Nephron progenitor cell (in vitro differentiated cells): ENCODE data around the gene CARNS1.

ENCODE experiments used
- DNase-seq: peaks from one replicate; pipeline ENCODE4 v3.0.0; 2021
- H3K27ac Mint-ChIP-seq: 2 replicates; pipeline ENCODE4 v1.8.0; 2021; ENCODE audit warnings: mild to moderate bottlenecking, moderate library complexity, mixed read lengths
- H3K27me3 Mint-ChIP-seq: 2 replicates; pipeline ENCODE4 v1.8.0; 2021; ENCODE audit warnings: mild to moderate bottlenecking, low read depth, mixed read lengths; ENCODE audit not compliant: poor library complexity
- H3K36me3 Mint-ChIP-seq: 2 replicates; pipeline ENCODE4 v1.8.0; 2021; ENCODE audit warnings: low read depth, mixed read lengths
- H3K4me1 Mint-ChIP-seq: 2 replicates; pipeline ENCODE4 v1.8.0; 2021; ENCODE audit warnings: mixed read lengths
- H3K4me3 Mint-ChIP-seq: 2 replicates; pipeline ENCODE4 v1.8.0; 2021; ENCODE audit warnings: mild to moderate bottlenecking, moderate library complexity, mixed read lengths
- H3K9me3 Mint-ChIP-seq: 2 replicates; pipeline ENCODE4 v1.8.0; 2021; ENCODE audit warnings: mild to moderate bottlenecking, moderate library complexity, mixed read lengths
- CTCF ChIP-seq: fragments of 200-600 bp; sonication (generic); IDR thresholded peaks from 2 replicates; pipeline ENCODE4 v1.5.0; 2021; ENCODE audit warnings: antibody characterized with exemption

The CARNS1 gene

GRCh38 chr11:67406420-67406968 is 9.0 kb upstream of the CARNS1 start:
- peaks cover 4% of the 10 kb centered on the region for H3K27me3 Mint-ChIP-seq
- no peak overlapping the region for H3K4me3 Mint-ChIP-seq
- peaks cover 38% of the 10 kb centered on the region for H3K4me1 Mint-ChIP-seq
- H3K27ac Mint-ChIP-seq: no peak overlapping the region
- no peaks in the 10 kb centered on the region for H3K9me3 Mint-ChIP-seq
- H3K36me3 Mint-ChIP-seq: no peaks in the 10 kb centered on the region
- TF ChIP-seq CTCF: no peak
- no peak for DNase-seq

- Mint-ChIP-seq H3K9me3 (no peaks in the 10 kb centered on the region), H3K36me3 (no peaks in the 10 kb centered on the region), H3K4me3 (no peak overlapping the region), H3K27ac (peak overlapping the region; percentile 90), H3K27me3 (peaks cover 8% of the 10 kb centered on the region), H3K4me1 (peaks cover 40% of the 10 kb centered on the region)
- no peak for DNase-seq
- TF ChIP-seq CTCF: no peak
Observed at GRCh38 chr11:67406969-67407687, 8.3 kb upstream of the CARNS1 start.

GRCh38 chr11:67407688-67408163 is 7.8 kb upstream of the CARNS1 start:
- no peak for DNase-seq
- no peaks in the 10 kb centered on the region for H3K36me3 Mint-ChIP-seq
- no peaks in the 10 kb centered on the region for H3K9me3 Mint-ChIP-seq
- H3K4me1 Mint-ChIP-seq: peaks cover 43% of the 10 kb centered on the region
- TF ChIP-seq CTCF: no peak
- no peak overlapping the region for H3K4me3 Mint-ChIP-seq
- H3K27me3 Mint-ChIP-seq: peaks cover 12% of the 10 kb centered on the region
- no peak overlapping the region for H3K27ac Mint-ChIP-seq

GRCh38 chr11:67408437-67409200 is 6.9 kb upstream of the CARNS1 start:
- TF ChIP-seq CTCF: no peak
- H3K4me3 Mint-ChIP-seq: no peak overlapping the region
- H3K36me3 Mint-ChIP-seq: no peaks in the 10 kb centered on the region
- H3K27me3 Mint-ChIP-seq: peaks cover 20% of the 10 kb centered on the region
- DNase-seq: no peak
- no peaks in the 10 kb centered on the region for H3K9me3 Mint-ChIP-seq
- peaks cover 44% of the 10 kb centered on the region for H3K4me1 Mint-ChIP-seq
- H3K27ac Mint-ChIP-seq: no peak overlapping the region

- no peak overlapping the region for H3K4me3 Mint-ChIP-seq
- H3K4me1 Mint-ChIP-seq: peaks cover 41% of the 10 kb centered on the region
- no peak overlapping the region for H3K27ac Mint-ChIP-seq
- no peak for DNase-seq
- TF ChIP-seq CTCF: no peak
- peaks cover 27% of the 10 kb centered on the region for H3K27me3 Mint-ChIP-seq
- H3K9me3 Mint-ChIP-seq: no peaks in the 10 kb centered on the region
- no peaks in the 10 kb centered on the region for H3K36me3 Mint-ChIP-seq
Observed at GRCh38 chr11:67409261-67409666, 6.2 kb upstream of the CARNS1 start.
